Left ventricle myocardium inferior (tissue), 1 donor: ENCODE results near the gene DNAJC11. TPM values are rescaled to one million over a fixed set of nuclear protein-coding genes. Genes with fewer than 3 reads are reported as not detected.

Source experiments
- DNase-seq: peaks from one replicate; pipeline ENCODE4 v3.0.0-alpha.2; 2020
- H3K27ac ChIP-seq: fragments of 200-600 bp; replicated peaks from 2 replicates; pipeline ENCODE4 v1.8.0; 2021
- H3K27me3 ChIP-seq: fragments of 200-600 bp; 2 replicates; pipeline ENCODE4 v1.8.0; 2021; ENCODE audit warnings: low read depth
- H3K36me3 ChIP-seq: fragments of 200-600 bp; 2 replicates; pipeline ENCODE4 v1.8.0; 2021
- H3K4me1 ChIP-seq: fragments of 200-600 bp; 2 replicates; pipeline ENCODE4 v1.8.0; 2021
- H3K4me3 ChIP-seq: fragments of 200-600 bp; 2 replicates; pipeline ENCODE4 v1.8.0; 2021; ENCODE audit warnings: mild to moderate bottlenecking, moderate library complexity
- H3K9me3 ChIP-seq: fragments of 200-600 bp; replicated peaks from 2 replicates; pipeline ENCODE4 v1.8.0; 2021
- CTCF ChIP-seq: fragments of 200-600 bp; IDR thresholded peaks from 2 replicates; pipeline ENCODE4 v1.8.0; 2021; ENCODE audit warnings: antibody characterized with exemption, mild to moderate bottlenecking, borderline replicate concordance
- intact Hi-C: fragments of 100-400 bp; cut with micrococcal nuclease; formaldehyde crosslinking; loops from one replicate; pipeline ENCODE4 v1.11.0; 2022
- total RNA-seq: library from RNA; stranded (reverse); fragmentation: NEBNext Ultra II Directional; extraction: Animal tissue kit (Norgen Biotek cat#: 25700); gene quantifications from one replicate; pipeline ENCODE4 v1.2.1, GENCODE V29; 2021
- donor health status: DM: no; HTN: yes; CAD: no; lungs with severe emphysema.

The DNAJC11 gene
- total RNA-seq, 1 donor from 2014 or later = 73.6 TPM

- Histone ChIP-seq H3K4me1 (peaks cover 37% of the 10 kb centered on the region), H3K36me3 (peaks cover 62% of the 10 kb centered on the region), H3K27ac (no peak overlapping the region), H3K4me3 (peak overlapping the region; percentile 88), H3K27me3 (no peaks in the 10 kb centered on the region), H3K9me3 (no peaks in the 10 kb centered on the region)
- no peak for DNase-seq
- TF ChIP-seq CTCF = no peak
- intact Hi-C loops = no loop called here
Measured at GRCh38 chr1:6627031-6627430, 74.6 kb downstream of the DNAJC11 start.

- Histone ChIP-seq H3K27me3 (no peaks in the 10 kb centered on the region), H3K4me1 (peaks cover 37% of the 10 kb centered on the region), H3K27ac (peak overlapping the region; percentile 90), H3K4me3 (peak overlapping the region; percentile 88), H3K9me3 (no peaks in the 10 kb centered on the region), H3K36me3 (peaks cover 62% of the 10 kb centered on the region)
- no peak for TF ChIP-seq CTCF
- no peak for DNase-seq
- intact Hi-C loops = no loop called here
Measured at GRCh38 chr1:6625584-6626149, 75.9 kb downstream of the DNAJC11 start.

GRCh38 chr1:6624710-6625583 is 76.7 kb downstream of the DNAJC11 start, which contains the start of gene THAP3:
TSS of gene THAP3 (plus strand) at chr1:6624868. CDS start at chr1:6625219, 351 bp downstream.
- H3K4me1 ChIP-seq = peaks cover 37% of the 10 kb centered on the region
- peak within 1 kb of the TSS; percentile 88 for H3K4me3 ChIP-seq
- no peaks in the 10 kb centered on the region for H3K27me3 ChIP-seq
- intact Hi-C loops = no loop called here
- peak; percentile 90 for DNase-seq
- H3K9me3 ChIP-seq = no peaks in the 10 kb centered on the region
- TF ChIP-seq CTCF = no peak
- peak within 1 kb of the TSS; percentile 90 for H3K27ac ChIP-seq
- peaks cover 62% of the 10 kb centered on the region for H3K36me3 ChIP-seq

GRCh38 chr1:6623269-6623965 is 78.2 kb downstream of the DNAJC11 start:
- H3K36me3 ChIP-seq = peaks cover 62% of the 10 kb centered on the region
- H3K4me3 ChIP-seq = no peak overlapping the region
- DNase-seq = no peak
- peaks cover 37% of the 10 kb centered on the region for H3K4me1 ChIP-seq
- H3K27ac ChIP-seq = no peak overlapping the region
- no peaks in the 10 kb centered on the region for H3K27me3 ChIP-seq
- intact Hi-C loops = no loop called here
- H3K9me3 ChIP-seq = no peaks in the 10 kb centered on the region
- no peak for TF ChIP-seq CTCF

- intact Hi-C loops = no loop called here
- Histone ChIP-seq H3K27ac (no peak overlapping the region), H3K27me3 (no peaks in the 10 kb centered on the region), H3K4me1 (peaks cover 30% of the 10 kb centered on the region), H3K4me3 (no peak overlapping the region), H3K36me3 (peaks cover 62% of the 10 kb centered on the region), H3K9me3 (no peaks in the 10 kb centered on the region)
- DNase-seq = no peak
- TF ChIP-seq CTCF = no peak
Measured at GRCh38 chr1:6622396-6623152, 79.0 kb downstream of the DNAJC11 start.
